ENCODE results near the gene BNC2.

BNC2 gene

GRCh38 chr9:16398691-16399090 is 471.8 kb downstream of the BNC2 start:
- no peaks in the 10 kb centered on the region for H3K36me3 ChIP-seq (ENCODE audit: control insufficient read depth in 2 of 2, insufficient read depth in 1 of 2, low read length in 2 of 2)
- no peak overlapping the region for H3K4me3 ChIP-seq (ENCODE audit: low read depth, low read length)
- H3K4me1 ChIP-seq (ENCODE audit: control insufficient read depth, insufficient read depth, low read length): no peaks in the 10 kb centered on the region
- ChIA-PET POLR2A (no interaction called here), CTCF (no interaction called here)
- TF ChIP-seq MZF1 (tag by site-specific recombination; IDR thresholded peaks at IDR 0.05; ENCODE audit: borderline replicate concordance): no peak
- TF ChIP-seq EGR2 (tag by site-specific recombination; IDR thresholded peaks at IDR 0.05; ENCODE audit: low read depth): no peak
- TF ChIP-seq ZBTB10 (tag by site-specific recombination; IDR thresholded peaks at IDR 0.05): no peak
- no peak for TF ChIP-seq KLF9 (tag by site-specific recombination; IDR thresholded peaks at IDR 0.05; ENCODE audit: low read depth)
- TF ChIP-seq ZNF266 (tag by site-specific recombination; IDR thresholded peaks at IDR 0.05; ENCODE audit: low read depth): no peak
- TF ChIP-seq ZFP69B (tag by site-specific recombination; IDR thresholded peaks at IDR 0.05): no peak
- no peak for TF ChIP-seq AEBP2 (tag by site-specific recombination; IDR thresholded peaks at IDR 0.05; ENCODE audit: borderline replicate concordance)
- no peak for TF ChIP-seq ZNF132 (tag by site-specific recombination; IDR thresholded peaks at IDR 0.05; ENCODE audit: borderline replicate concordance)
- TF ChIP-seq ZEB2 (tag by site-specific recombination; IDR thresholded peaks at IDR 0.05): no peak
- no peak for TF ChIP-seq ZNF473 (tag by site-specific recombination; IDR thresholded peaks at IDR 0.05)
- H3K9me3 ChIP-seq (ENCODE audit: control insufficient read depth, insufficient read depth, low read depth, low read length): no peaks in the 10 kb centered on the region
- H3K27ac ChIP-seq (ENCODE audit: extremely low read depth, low read depth, low read length): no peak overlapping the region

GRCh38 chr9:16396389-16396788 is 474.1 kb downstream of the BNC2 start:
- Histone ChIP-seq H3K4me3 (ENCODE audit: low read depth, low read length) (no peak overlapping the region), H3K4me1 (ENCODE audit: control insufficient read depth, insufficient read depth, low read length) (no peaks in the 10 kb centered on the region), H3K36me3 (ENCODE audit: control insufficient read depth in 2 of 2, insufficient read depth in 1 of 2, low read length in 2 of 2) (no peaks in the 10 kb centered on the region), H3K9me3 (ENCODE audit: control insufficient read depth, insufficient read depth, low read depth, low read length) (no peaks in the 10 kb centered on the region), H3K27ac (ENCODE audit: extremely low read depth, low read depth, low read length) (no peak overlapping the region)
- ChIA-PET CTCF (no interaction called here), POLR2A (no interaction called here)
- no peak for TF ChIP-seq ZNF544 (tag by site-specific recombination; IDR thresholded peaks at IDR 0.05)
- TF ChIP-seq SALL2 (tag by site-specific recombination; IDR thresholded peaks at IDR 0.05; ENCODE audit: borderline replicate concordance): no peak
- no peak for TF ChIP-seq ZNF24 (tag by site-specific recombination; IDR thresholded peaks at IDR 0.05)
- TF ChIP-seq KLF8 (tag by site-specific recombination; IDR thresholded peaks at IDR 0.05): no peak
- no peak for TF ChIP-seq ZBTB8A (tag by site-specific recombination; IDR thresholded peaks at IDR 0.05)
- TF ChIP-seq ZNF112 (tag by site-specific recombination; IDR thresholded peaks at IDR 0.05): no peak
- no peak for TF ChIP-seq ZFHX2 (tag by site-specific recombination; conservative IDR thresholded peaks at IDR 0.05)
- TF ChIP-seq ZNF292 (tag by site-specific recombination; IDR thresholded peaks at IDR 0.05; ENCODE audit: borderline replicate concordance, low read depth): no peak
- no peak for TF ChIP-seq ZNF16 (tag by site-specific recombination; IDR thresholded peaks at IDR 0.05; ENCODE audit: low read depth)
- TF ChIP-seq ZNF777 (tag by site-specific recombination; IDR thresholded peaks at IDR 0.05; ENCODE audit: borderline replicate concordance): no peak
- no peak for TF ChIP-seq ZFP69B (tag by site-specific recombination; IDR thresholded peaks at IDR 0.05)
- no peak for TF ChIP-seq ZBTB11 (tag by site-specific recombination; conservative IDR thresholded peaks at IDR 0.05; ENCODE audit: low read depth)
- TF ChIP-seq CTCF (tag by site-specific recombination; IDR thresholded peaks at IDR 0.05): no peak
- TF ChIP-seq ZNF140 (tag by site-specific recombination; IDR thresholded peaks at IDR 0.05): no peak
- no peak for TF ChIP-seq YY1 (tag by site-specific recombination; IDR thresholded peaks at IDR 0.05)
- TF ChIP-seq ZNF585B (tag by site-specific recombination; IDR thresholded peaks at IDR 0.05): no peak
- TF ChIP-seq ZSCAN18 (tag by site-specific recombination; IDR thresholded peaks at IDR 0.05): no peak

Data from HEK293 (cell line).